Left hindlimb (tissue), 1 donor: ENCODE measurements around the gene RACK1.
A peak's percentile ranks its signal among the peaks of the same experiment; 100 is the strongest.
"Not testable (repeated sequence)": the region's sequence is repeated elsewhere in the genome, so short reads cannot be mapped to it uniquely, and the experiment has no call there.

Experiments used
- DNase-seq: peaks from one replicate; pipeline ENCODE4 v3.0.0-alpha.2; 2018

The RACK1 gene

DNA sequence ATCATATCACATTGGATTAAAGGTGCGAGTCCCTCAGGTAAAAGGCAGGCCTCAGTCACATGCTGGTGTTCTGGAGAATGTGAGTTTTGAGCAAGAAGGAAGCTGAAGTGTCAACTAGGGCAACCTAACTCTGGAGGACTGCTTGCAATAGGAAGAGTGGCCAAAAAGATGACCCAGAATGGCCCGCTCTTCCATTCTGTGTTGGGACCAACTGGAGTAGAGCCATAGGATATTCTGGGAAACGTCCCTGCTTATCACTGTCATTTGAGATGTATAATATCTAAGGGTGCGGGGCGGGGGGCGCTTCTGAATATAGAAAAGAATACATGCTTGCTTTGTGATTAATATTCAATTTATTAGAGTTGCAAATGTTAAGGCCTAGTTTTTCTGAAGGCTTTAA is 31.6 kb downstream of the RACK1 start:
- peak; percentile 8 for DNase-seq

DNA sequence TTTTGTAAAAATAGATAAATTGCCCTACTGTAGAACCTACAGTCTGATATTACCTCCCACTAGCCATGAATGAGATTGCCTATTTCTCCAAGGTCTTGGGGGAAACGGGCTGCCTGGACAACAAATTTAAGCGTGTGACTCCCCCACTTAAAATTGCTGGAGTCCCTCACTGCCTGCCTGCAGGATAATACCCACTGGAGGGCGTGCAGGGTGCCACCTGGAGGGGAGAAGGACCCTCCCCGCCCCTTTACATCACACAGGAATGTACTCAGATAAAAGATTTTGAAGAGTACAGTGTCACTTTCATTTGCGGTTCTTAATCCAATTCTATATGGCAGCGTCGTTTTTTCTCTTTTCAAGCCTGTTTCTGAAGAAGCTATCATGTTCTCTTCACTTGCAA is 32.5 kb downstream of the RACK1 start:
- peak; percentile 6 for DNase-seq

DNA sequence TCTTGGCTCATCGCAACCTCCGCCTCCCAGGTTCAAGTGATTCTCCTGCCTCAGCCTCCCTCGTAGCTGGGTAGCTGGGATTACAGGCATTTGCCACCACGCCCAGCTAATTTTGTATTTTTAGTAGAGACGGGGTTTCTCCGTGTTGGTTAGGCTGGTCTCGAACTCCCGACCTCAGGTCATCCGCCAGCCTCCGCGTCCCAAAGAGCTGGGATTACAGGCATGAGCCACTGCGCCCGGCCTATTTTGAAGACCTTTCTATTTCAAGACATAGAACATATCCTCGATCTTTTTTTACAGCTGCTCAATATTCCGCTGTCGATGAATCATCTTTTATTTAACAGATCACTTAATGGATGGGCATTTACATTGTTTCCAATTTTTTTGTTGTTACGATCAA is 33.0 kb downstream of the RACK1 start:
- DNase-seq = peak; percentile 15

DNA sequence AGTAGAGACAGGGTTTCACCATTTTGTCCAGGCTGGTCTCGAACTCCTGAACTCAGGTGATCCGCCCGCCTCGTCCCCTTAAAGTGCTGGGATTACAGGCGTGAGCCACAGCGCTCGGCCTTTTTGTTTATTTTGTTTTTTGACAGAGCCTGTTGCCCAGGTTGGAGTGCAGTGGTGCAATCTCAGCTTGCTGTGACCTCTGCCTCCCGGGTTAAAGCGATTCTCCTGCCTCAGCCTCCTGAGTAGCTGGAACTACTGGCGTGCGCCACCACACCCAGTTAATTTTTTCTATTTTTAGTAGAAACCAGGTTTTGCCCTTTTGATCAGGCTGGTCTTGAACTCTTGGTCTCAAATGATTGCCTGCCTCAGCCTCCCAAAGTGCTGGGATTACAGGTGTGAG is 33.6 kb downstream of the RACK1 start:
- peak; percentile 3 for DNase-seq

DNA sequence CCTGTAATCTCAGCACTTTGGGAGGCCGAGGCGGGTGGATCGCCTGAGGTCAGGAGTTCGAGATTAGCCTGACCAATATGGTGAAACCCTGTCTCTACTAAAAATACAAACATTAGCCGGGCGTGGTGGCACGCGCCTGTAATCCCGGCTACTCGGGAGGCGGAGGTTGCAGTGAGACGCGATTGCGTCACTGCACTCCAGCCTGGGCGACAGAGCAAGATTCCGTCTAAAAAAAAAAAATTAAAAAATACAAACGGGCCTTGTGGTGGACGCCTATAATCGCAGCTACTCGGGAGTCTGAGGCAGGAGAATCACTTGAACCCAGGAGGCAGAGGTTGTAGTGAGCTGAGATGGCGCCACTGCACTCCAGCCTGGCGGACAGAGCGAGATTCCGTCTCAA is 34.7 kb downstream of the RACK1 start:
- DNase-seq = not testable (repeated sequence)

DNA sequence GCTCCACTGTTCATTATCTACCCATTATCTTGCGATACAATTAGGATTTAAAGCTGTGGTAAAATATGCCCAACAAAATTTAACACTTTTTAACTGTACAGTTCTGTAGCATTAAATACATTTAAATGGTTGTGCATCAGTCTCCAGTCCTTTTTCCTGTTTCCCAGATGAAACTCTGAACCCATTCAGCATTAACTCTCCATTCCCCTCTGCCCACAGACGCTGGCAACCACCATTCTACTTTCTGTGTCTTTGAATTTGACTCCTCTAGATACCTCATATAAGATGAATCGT is 35.8 kb downstream of the RACK1 start:
- peak; percentile 4 for DNase-seq

DNA sequence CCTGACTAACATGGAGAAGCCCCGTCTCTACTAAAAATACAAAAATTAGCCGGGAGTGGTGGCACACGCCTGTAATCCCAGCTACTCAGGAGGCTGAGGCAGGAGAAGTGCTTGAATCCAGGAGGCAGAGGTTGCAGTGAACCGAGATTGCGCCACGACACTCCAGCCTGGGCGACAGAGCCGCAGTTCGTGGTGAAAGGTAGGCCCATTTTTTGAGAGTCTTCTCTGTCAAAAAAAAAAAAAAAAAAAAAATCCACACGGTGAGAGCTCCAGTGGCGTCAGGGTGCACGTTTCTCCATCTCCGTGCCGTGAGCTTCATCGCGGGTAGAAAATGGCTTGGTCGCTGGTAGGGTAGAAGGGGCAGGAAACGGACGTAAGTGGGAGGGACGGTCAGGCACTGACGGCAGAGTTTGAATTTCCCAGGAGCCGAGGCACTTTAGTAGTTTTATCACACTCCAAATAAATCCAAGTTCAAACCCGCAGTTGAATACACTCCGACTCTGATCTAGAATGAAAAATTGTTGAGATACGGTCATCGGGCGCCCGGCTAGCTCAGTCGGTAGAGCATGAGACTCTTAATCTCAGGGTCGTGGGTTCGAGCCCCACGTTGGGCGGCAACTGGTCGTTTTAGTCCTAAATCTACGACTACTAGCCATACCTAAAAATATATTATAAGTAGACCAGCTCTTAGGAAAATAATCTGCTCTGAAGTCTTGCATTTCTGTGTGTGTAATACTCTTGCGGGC is 36.3 kb downstream of the RACK1 start:
- DNase-seq = peak; percentile 86

DNA sequence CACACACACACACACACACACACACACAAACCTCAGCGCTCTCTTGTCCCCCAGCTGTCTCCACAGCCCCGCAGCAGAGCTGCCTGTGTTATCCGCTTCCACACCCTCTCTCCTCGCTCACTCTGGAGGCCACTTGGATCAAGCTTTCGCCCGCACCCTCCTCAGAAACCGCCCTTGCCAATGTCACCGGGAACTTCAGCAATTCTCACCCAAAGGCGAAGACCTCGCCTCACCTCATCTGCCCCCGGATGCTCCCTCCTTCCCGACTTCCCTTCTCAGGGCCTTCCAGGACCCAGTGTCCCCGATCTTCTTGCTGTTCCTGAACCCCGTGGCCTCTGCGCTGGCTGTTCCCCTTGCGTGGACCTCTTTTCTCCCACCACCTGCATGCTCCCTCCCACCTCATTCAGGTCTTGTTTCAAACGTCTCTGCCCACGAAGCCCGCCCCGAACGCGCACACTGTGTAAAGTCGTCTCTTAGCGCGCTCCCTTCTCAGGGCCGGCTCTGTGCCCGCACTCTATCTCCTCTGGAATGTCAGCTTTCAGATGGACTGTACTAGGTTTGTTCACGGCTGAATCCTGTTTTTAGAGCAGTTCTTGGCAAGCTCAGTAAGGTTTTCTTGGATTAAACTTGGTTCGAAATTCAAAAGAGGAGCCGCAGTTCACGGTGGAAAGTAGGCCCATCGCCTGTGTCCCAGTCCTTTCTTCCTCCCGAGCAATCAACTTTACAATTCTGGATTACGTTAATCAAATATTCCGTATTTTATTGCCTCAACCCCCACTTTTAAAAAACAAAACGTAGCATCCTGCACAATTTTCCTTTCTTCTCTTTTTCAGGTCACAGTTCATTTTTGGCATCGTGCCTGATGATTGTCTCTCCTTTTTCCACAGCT is 37.7 kb downstream of the RACK1 start:
- DNase-seq = peak; percentile 58

DNA sequence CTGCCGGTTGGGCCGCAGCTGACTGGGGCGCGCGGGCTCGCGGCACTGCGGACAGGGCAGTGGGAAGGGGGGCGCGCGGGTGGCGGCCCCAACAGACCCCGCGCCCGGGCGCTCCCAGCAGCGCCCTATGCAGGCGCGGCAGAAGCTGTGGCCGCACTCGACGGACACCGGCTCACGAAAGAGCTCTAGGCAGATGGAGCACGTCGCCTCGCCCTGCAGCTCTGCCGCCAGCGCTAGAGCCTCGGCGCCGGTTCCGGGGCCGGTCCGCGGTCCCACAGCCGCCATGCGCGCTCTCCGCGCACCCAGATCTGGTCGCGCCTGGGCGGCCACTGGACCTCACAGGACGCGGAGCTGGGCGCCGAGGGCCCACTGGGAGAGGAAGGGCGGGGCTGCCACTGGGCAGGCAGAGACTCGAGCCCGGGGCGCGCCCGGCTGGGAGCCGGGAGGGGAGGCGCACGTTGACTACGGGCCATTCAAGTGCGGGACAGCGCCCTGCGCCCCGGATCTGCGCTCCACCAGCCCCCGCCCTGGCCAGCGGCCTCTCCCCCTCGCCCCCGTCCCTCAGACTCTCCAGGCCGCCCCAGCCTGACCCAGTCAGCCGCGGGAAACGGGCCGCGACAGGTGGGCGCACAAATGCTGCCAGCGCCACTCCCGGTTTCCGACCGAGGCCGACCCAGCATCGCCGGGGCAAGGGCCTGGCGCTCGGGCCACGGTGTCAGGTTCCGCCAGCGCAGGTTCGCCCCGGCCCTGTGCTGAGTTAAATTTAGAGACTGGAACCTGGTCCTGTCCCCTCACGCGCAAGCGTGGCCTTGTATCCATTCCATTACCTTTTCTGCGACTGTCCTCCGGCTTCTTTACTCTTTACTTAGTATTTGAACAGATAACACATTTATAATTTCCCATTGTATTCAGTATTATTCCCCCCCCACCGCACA is 38.6 kb downstream of the RACK1 start, which contains the start of gene TRIM7:
Gene TRIM7, minus strand, starts transcription at position 371 of the 935 bp plus-strand sequence. Its CDS starts 86 bp downstream, at position 285.
- peak; percentile 50 for DNase-seq

DNA sequence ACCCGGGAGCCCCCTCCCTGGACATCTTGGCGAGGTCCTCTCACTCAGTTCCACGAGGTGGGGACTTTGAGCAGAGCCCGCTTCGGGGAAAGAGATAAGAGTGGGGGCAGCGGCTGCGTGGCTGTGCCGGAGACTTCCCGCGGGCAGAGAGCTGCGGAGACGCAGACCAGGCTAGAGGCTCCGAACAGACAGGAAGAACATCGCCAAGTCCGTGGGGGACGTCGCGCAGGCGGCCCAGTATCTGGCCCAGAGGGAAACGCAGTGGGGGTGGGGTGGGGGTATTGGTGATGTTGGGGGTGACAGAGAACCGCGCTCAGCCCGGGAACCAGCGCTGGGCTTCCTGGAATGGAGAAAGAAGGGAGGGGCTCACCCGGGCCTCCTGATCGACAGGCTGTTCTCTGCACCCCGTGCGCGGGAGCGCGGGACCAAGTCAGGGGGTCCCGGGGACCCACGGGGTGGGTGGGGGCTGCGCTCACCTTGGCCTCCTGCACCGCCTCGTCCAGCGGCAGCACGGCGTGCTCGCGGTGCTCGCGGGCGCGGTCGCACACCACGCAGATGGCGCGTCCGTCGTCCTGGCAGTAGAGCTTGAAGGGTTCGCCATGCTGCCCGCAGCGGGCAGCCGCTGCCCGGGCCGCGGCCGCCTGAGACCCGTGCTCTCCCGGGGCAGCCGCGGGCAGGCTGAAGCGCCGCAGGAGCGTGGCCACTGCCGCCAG is 39.4 kb downstream of the RACK1 start:
- DNase-seq = peak; percentile 50

DNA sequence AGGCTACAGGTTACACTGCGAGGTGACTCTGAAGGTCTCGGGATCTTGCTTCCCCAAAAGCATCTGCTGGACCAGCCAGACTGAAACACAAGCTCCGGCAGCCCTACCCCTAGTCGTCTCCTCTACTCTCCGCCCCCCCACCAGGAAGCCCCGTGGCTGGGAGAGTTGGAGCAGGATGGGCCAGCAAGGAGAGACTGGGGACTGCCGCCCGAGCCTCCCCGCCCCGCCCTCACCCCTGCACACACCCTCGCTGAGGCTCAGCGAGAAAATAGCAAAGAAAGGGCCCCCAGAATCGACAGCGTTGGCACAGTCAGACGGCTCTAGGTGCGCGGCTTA is 40.0 kb downstream of the RACK1 start:
- DNase-seq = no peak

DNA sequence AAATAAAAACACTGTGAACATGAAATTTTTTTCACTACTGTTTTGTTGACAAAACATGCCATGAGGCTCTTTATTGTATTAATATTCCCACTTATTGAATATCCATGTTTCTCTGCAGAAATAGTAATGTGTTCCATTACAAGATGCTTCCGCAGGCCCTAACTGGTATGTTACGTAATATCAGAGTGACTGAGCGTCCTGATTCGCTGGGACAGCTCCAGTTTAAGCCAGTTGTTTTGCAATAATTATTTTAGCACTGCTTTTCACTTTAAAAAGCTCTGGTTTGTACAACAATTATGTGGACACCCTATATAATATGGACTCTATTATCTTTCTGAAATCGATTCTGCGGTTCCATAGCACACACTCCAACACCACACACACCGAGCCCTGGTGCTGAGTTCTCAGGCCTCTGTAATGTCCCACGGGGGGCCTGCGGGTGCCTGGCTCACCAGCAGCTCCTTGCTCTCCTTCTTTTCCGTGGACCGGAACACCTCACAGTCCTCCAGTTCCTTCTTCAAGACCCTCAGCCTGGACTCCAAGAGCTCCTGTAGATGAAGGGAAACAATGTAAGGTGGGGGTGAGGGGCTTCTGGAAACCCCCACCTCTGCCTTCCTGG is 40.5 kb downstream of the RACK1 start:
- DNase-seq = no peak

DNA sequence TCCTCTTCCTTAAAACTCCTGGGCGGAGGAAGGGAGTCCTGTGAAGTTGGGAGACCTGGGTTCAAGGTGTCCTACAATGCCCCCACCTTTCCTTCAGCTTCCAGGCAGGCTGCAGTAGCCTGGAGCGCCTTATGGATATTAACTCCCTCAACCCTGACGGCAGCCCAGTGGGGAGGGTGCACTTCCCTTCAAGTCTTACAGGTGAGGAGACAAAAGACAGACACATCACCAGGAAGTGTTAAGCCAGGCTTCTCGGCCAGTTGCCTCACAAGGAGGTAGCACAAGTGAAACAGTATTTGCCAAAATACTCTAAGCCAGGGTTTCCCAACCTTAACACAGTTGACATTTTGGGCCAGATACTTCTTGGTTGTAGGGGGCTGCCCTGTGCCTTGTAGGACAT is 42.9 kb downstream of the RACK1 start:
- no peak for DNase-seq

DNA sequence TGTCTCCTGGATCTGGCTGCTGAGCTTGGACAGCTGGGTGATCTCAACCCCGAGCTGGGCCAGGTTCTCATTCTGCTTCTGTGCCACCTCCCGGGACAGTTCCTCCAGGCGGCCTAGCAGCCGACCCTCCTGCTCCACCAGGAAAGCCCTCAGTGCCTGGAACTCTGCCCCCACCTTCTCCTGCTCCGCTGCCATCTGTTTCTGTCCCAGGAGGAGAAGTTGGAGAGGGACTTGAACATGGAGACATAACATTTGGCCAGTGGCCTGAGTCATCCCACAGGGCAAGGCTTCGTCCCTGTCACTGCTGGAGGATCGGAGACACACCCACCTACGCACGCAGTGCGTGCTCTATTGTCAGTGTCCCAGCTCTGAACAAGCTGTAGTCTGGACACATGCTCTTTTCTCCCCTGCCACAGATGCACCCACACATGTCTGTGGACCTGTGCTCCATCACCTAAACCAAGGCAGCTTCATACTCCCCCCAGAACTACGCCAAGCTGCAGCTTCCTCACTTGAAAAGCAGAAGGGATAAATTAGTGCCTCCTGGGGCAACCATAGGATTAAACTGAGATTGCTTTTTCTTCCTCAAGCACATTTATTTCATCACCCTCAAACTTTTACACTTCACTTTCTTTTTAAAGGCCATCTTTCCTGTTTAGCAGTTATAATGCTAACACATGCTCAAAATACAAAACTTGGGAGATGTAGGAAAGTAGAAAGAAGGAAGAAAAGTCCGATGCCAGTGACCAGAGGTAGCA is 43.6 kb downstream of the RACK1 start:
- DNase-seq = no peak

DNA sequence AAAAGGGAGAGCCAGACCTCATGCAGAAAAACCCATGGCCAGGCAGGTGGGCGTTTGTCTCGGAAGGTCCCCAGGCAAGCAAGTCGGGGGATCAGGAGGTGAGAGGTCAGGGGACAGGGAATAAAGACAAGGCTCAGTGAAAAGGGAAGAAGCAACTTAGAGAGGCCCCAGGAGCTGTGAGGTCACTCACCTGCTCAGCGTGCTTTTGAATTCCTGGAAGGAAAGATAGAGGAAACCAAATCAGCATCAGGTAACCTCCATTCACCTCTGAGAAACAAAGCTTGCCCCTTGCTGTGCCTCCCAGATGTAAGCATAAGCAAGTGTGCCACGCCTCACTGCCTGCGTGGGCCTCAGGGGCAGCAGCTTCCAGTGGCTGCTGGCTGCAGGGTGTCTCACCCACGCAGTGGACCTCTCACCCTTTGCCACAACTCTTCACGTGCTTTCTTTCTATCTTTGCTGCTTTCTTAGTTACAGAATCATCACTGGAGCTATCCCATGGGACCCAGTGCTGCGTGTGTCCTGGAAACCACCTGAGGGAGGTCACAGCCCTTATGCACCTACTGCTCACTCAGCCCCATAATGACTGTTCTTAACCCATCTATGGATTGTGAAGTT is 44.7 kb downstream of the RACK1 start:
- DNase-seq = no peak

DNA sequence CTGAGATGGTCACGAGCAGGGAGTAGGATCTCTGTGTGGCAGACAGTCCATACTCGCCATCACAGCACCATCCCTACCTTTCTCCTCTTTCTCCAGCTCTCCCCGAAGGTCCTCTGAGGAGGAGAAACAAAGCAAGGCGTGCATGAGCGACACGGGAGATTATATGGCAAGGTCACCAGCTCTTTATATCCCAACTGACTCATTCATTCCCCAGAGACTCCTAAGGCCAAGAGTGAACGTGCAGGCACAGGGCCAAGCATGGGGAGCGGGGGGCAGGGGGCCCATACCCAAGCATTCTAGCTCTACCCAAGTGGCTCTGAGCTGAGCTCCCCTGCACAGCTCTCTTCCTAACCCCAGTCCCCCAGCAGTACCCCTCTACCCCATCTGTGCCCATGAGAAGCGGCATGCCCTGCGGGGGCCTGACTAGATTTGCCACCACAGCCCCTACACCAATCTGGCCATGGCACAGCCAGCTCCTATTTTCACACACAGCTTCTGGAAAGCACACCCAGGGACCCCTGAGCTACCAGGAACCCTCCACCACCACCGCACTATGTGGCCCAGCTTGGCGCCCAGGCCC is 45.5 kb downstream of the RACK1 start:
- DNase-seq = no peak

DNA sequence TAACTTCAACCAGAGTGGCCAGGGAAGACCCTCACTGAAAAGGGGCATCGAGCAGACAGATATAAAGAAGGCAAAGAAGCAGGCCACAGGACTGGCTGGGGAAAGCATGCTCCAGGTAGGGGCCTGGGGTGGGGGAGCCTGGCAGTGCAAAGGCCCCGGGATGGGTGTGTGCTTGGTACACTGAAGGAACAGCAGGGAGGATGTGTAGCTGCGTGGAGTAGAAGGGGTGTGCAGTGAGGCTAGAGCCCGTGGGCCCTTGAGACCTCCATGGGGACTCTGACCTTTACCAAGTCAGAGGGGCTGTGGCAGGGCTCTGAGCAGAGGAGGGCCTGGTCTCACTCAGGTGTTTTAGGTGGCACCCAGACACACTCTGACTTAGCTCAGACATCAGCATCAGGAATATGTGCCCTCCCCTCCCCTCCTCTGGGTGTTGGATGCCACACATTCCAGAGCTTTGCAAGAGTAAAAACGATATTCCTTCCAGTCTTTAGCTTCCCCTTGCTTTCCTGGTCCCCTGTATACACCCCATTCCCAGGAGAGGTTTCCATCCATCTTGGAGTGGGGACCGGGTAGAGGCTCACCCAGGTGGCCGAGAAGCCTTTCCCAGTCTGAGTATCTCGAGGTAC is 46.3 kb downstream of the RACK1 start:
- DNase-seq = no peak

DNA sequence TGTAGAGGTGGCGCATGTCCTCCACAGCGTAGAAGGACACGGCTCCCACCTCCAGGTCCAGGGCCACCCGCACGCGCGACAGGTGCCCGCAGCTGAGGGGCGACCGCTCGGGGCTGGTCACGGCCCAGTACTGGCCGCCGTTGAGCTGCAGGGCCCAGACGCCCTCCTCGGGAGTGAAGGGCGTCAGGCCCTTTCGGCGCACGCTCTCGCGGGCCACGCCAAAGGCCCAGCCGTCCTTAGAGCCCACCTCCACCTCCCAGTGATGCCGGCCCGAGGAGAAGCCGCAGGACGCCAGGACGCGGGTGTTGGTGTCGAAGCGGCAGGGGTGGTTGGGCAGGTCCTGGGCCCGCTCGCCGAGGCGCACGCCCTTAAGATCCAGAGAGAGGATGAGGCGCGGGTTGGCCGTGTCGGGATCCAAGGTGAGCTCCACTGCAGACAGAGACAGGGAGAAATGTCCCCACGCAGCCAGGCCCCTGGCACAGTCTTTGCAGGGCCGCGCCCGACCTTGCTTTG is 48.4 kb downstream of the RACK1 start:
- DNase-seq = no peak

DNA sequence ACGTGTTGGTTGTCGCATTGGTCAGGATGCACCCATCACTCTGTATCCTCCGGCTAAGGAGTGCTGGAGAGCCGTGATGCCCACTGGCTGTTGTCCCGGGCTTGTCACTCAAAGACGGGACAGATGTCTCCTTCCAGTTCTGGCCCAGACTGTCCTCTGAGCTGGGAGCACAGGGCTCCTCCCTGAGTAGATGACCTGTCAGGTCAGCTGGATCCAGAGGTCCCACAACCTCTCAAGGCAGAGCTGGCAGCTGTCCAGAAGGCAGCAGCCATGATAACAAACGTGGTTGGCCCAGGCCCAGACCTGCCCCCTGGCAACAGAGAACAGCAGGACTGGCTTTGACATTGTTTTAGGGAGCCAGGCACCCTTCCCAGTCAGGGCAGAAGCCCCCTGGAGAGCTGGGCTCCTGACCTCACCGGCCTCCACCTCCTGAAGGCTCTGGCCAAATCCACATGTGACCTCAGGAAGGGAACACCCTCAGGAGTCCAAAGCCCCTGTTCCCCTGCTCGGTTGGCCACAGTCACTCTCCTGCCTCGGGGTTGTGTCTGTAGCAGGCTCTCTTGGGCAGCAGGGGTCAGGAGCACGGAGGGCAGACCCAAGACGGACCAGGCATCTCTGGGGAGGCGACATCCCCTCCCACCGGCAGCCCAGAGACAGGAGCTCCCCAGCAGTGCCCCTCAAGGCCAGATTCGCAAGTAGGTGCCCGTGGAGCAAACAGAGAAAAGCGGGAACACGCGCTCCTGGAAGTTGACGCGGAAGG is 49.0 kb downstream of the RACK1 start:
- DNase-seq = no peak
